Osteoblast (primary cell): ENCODE data around the gene ALKBH8. TPM values are rescaled to one million over a fixed set of nuclear protein-coding genes. Genes with fewer than 3 reads are reported as not detected.

Source experiments
- DNase-seq: peaks from one replicate; pipeline ENCODE4 v3.0.0; 2011; ENCODE audit warnings: low spot score, mixed read lengths; ENCODE audit not compliant: insufficient read length; ENCODE audit errors: missing footprints
- H2AFZ ChIP-seq: 2 replicates; pipeline ENCODE4 v1.6.0; 2011; ENCODE audit warnings: mild to moderate bottlenecking, low read length
- H3K27ac ChIP-seq: 2 replicates; pipeline ENCODE4 v1.5.1; 2011; ENCODE audit warnings: mild to moderate bottlenecking, low read depth, low read length, moderate library complexity
- H3K27me3 ChIP-seq: 2 replicates; pipeline ENCODE4 v1.6.0; 2012; ENCODE audit warnings: mild to moderate bottlenecking, control low read depth, inconsistent platforms, low read length, moderate library complexity; ENCODE audit not compliant: insufficient read depth
- H3K36me3 ChIP-seq: 2 replicates; pipeline ENCODE4 v1.5.1; 2011; ENCODE audit warnings: mild to moderate bottlenecking, low read length, control low read depth, moderate library complexity; ENCODE audit not compliant: insufficient read depth
- H3K4me1 ChIP-seq: 2 replicates; pipeline ENCODE4 v1.5.1; 2011; ENCODE audit warnings: mild to moderate bottlenecking, low read length, control low read depth, moderate library complexity; ENCODE audit not compliant: insufficient read depth
- H3K4me2 ChIP-seq: 2 replicates; pipeline ENCODE4 v1.6.0; 2011; ENCODE audit warnings: mild to moderate bottlenecking, low read length; ENCODE audit not compliant: insufficient read depth
- H3K4me3 ChIP-seq: fragments of 200-600 bp; sonication (generic); 3 replicates; pipeline ENCODE4 v1.5.1; 2012; ENCODE audit warnings: mild to moderate bottlenecking, low read length, inconsistent platforms; ENCODE audit not compliant: insufficient read depth
- H3K79me2 ChIP-seq: 2 replicates; pipeline ENCODE4 v1.6.0; 2012; ENCODE audit warnings: mild to moderate bottlenecking, low read length, control low read depth, inconsistent platforms; ENCODE audit not compliant: insufficient read depth
- H3K9me3 ChIP-seq: 2 replicates; pipeline ENCODE4 v1.5.1; 2011; ENCODE audit warnings: low read depth, low read length, control low read depth
- H4K20me1 ChIP-seq: 2 replicates; pipeline ENCODE4 v1.6.0; 2012; ENCODE audit warnings: mild to moderate bottlenecking, low read length, control low read depth; ENCODE audit not compliant: insufficient read depth
- CTCF ChIP-seq: IDR thresholded peaks from 2 replicates; pipeline ENCODE4 v1.5.1; 2011; ENCODE audit warnings: mild to moderate bottlenecking, low read depth, low read length, moderate library complexity; ENCODE audit errors: extremely low read depth
- total RNA-seq: library from RNA; depleted of rRNA; stranded (reverse); fragments of >200 nt; gene quantifications from 2 replicates; pipeline ENCODE4 v1.2.3, GENCODE V29; 2012

The ALKBH8 gene
- total RNA-seq, 1 donor, result 6.2 TPM

DNA sequence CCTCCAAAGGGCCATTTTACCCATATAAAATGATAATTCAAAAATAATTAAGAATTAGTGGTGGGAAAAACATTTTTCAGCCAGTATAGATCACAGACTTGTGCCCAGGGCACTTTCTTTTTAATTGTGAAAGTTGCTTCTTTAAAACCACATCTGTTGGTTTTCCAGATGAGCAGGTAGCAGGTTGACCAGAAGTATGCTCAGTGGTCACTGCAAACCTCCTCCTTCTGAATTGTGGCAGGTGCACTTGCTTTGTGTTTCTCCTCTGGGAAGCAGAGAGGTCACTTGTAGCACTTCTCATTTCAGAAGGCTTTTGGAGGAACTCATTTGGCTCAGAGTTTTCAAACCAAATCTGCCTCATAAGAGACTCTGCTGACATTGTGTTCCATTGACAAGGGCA, 83.3 kb downstream of the ALKBH8 start:
- Histone ChIP-seq H3K4me2 (no peak overlapping the region), H2AFZ (no peak overlapping the region), H3K27me3 (no peaks in the 10 kb centered on the region), H3K36me3 (no peaks in the 10 kb centered on the region), H3K79me2 (no peaks in the 10 kb centered on the region), H3K9me3 (no peaks in the 10 kb centered on the region), H4K20me1 (no peaks in the 10 kb centered on the region), H3K4me3 (no peak overlapping the region), H3K4me1 (no peaks in the 10 kb centered on the region), H3K27ac (no peak overlapping the region)
- no peak for DNase-seq
- no peak for TF ChIP-seq CTCF

- H3K9me3 ChIP-seq, result no peaks in the 10 kb centered on the region
Measured at GRCh38 chr11:107478922-107479321, 86.6 kb downstream of the ALKBH8 start.

GRCh38 chr11:107477820-107478219, 87.7 kb downstream of the ALKBH8 start:
- no peak for TF ChIP-seq CTCF
- no peak overlapping the region for H3K4me3 ChIP-seq
- no peaks in the 10 kb centered on the region for H3K27me3 ChIP-seq
- no peaks in the 10 kb centered on the region for H3K4me1 ChIP-seq
- no peak overlapping the region for H3K27ac ChIP-seq
- H3K4me2 ChIP-seq, result no peak overlapping the region
- no peaks in the 10 kb centered on the region for H3K36me3 ChIP-seq
- H3K9me3 ChIP-seq, result no peaks in the 10 kb centered on the region
- no peaks in the 10 kb centered on the region for H3K79me2 ChIP-seq
- H4K20me1 ChIP-seq, result no peaks in the 10 kb centered on the region
- no peak overlapping the region for H2AFZ ChIP-seq
- DNase-seq, result no peak

More at GRCh38 chr11:107478922-107479321, 86.6 kb downstream of the ALKBH8 start:
- Histone ChIP-seq H3K27ac (no peak overlapping the region), H2AFZ (no peak overlapping the region), H3K27me3 (no peaks in the 10 kb centered on the region), H3K36me3 (no peaks in the 10 kb centered on the region), H3K4me2 (no peak overlapping the region), H3K4me1 (no peaks in the 10 kb centered on the region), H3K79me2 (no peaks in the 10 kb centered on the region), H4K20me1 (no peaks in the 10 kb centered on the region), H3K4me3 (no peak overlapping the region)
- TF ChIP-seq CTCF, result no peak
- DNase-seq, result no peak

DNA sequence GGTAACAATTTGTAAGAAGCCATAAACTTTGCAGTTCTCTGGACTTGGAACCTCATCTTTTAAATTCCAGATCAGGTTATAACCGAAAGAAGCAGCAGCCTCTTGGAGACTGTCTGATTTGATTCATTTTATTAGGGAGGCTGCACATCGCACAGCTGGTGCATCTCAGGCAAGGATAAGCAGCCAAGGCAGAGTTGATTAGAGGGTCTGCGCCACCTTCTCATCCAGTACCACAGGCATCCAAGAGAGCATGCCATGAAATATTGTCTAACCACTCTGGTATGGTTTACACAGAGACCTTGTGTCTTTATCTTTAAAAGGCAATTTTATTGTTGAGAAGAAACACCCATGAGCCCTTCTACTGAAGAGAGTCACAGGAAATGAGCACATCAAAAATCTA, 91.7 kb downstream of the ALKBH8 start:
- Histone ChIP-seq H2AFZ (no peak overlapping the region), H3K4me1 (no peaks in the 10 kb centered on the region)
- no peak for DNase-seq

More for the DNA sequence above, 91.7 kb downstream of the ALKBH8 start:
- Histone ChIP-seq H3K36me3 (no peaks in the 10 kb centered on the region), H3K79me2 (no peaks in the 10 kb centered on the region), H3K27ac (no peak overlapping the region), H3K4me3 (no peak overlapping the region), H3K27me3 (no peaks in the 10 kb centered on the region), H3K9me3 (no peaks in the 10 kb centered on the region), H4K20me1 (no peaks in the 10 kb centered on the region), H3K4me2 (no peak overlapping the region)
- TF ChIP-seq CTCF, result no peak
